ENCODE data around the gene TRMO.

TRMO gene

DNA sequence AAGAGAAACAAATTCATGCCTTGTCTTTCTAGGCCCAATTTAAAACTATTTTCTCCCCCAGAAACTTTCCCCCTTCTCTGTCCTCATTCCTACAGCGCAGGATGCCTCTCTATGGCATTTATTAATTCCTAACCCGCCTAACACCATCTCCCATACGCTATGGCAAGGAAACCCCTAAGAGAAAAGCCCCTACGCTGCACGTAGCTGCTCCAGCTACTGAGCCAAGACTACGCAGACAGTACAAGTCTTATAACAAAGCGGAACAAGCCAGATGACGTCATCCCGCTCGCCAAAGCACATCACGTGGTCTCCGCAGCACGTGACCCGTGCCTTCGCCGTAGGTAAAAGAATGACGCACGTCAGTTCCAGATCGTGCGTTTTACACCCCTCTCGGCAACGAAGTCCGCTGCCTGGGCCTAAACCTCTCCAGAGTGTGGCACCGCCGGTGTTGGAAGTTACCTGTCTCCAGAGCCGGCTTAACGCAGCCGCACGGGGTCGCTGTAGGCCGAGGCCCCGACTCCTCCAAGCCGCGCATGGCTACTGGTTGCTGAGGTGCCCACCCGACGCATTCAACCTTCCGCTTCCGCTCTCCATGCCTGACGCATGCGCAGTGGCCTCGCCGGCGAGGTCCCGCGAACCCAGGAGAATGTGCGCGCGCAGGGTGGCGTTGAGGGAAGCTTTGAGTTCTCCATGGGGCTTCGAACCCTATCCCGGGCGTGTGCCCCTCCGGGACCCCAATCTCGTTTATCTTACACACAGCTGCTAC lies at the start of gene TRMO:
Gene TRMO, minus strand, starts transcription at position 542 of the 766 bp plus-strand sequence. Its CDS starts 7 bp downstream, at position 535.
- TF ChIP-seq, protein P1, sequence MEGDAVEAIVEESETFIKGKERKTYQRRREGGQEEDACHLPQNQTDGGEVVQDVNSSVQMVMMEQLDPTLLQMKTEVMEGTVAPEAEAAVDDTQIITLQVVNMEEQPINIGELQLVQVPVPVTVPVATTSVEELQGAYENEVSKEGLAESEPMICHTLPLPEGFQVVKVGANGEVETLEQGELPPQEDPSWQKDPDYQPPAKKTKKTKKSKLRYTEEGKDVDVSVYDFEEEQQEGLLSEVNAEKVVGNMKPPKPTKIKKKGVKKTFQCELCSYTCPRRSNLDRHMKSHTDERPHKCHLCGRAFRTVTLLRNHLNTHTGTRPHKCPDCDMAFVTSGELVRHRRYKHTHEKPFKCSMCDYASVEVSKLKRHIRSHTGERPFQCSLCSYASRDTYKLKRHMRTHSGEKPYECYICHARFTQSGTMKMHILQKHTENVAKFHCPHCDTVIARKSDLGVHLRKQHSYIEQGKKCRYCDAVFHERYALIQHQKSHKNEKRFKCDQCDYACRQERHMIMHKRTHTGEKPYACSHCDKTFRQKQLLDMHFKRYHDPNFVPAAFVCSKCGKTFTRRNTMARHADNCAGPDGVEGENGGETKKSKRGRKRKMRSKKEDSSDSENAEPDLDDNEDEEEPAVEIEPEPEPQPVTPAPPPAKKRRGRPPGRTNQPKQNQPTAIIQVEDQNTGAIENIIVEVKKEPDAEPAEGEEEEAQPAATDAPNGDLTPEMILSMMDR (IDR thresholded peaks at IDR 0.05; ENCODE audit: low read depth, low read length), result peak; percentile 73
- peak; percentile 98 for DNase-seq (ENCODE audit: extremely low read depth, low read depth)

- TF ChIP-seq, protein P1 (IDR thresholded peaks at IDR 0.05; ENCODE audit: low read depth, low read length), result no peak
- no peak for DNase-seq (ENCODE audit: extremely low read depth, low read depth)
These were observed 47.9 kb upstream of the TRMO start for GRCh38 chr9:97970165-97970564.

- TF ChIP-seq, protein P1 (IDR thresholded peaks at IDR 0.05; ENCODE audit: low read depth, low read length), result no peak
- no peak for DNase-seq (ENCODE audit: extremely low read depth, low read depth)
These were observed 46.7 kb upstream of the TRMO start for GRCh38 chr9:97969014-97969413.

DNA sequence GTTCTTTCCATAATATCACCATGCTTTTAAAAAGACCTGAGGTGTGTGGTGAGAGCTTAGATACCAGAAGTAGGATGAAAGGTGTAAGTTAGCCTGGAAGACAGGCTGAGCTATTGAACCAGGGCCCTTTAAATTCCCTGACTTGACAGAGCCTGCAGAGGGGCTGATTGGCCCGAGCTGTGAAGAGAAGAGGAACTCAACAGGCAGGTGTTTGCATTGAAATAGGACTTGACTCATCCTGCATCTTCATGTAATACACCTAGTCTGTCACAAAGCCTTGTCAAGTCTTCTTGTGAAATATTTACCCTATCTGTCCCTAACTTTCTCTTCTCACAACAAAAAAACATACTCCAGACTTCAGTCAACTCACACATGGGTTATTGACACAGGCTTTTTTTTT lies 44.2 kb upstream of the TRMO start:
- no peak for DNase-seq (ENCODE audit: extremely low read depth, low read depth)
- TF ChIP-seq, protein P1 (IDR thresholded peaks at IDR 0.05; ENCODE audit: low read depth, low read length), result no peak

DNA sequence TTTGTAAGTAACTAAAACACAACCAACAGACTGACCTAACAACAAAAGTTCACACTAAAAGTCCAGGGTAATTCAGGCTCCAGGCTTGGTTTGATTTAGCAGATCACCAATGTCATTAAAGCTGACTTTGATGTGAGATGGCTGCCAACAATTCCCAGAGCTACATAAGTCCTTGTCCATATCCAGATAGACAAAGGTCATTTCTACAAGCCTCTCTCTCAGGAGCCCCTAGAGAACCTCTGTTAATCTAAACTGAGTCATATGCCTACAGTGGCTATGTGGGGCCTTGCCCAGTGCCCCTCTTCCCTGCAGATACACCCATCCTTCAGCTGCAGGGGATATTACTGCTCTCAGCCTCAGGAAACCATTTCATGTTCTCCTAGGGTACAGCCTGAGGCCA lies 42.6 kb upstream of the TRMO start:
- DNase-seq (ENCODE audit: extremely low read depth, low read depth), result no peak
- TF ChIP-seq, protein P1 (IDR thresholded peaks at IDR 0.05; ENCODE audit: low read depth, low read length), result no peak

- DNase-seq (ENCODE audit: extremely low read depth, low read depth), result no peak
- TF ChIP-seq, protein P1 (IDR thresholded peaks at IDR 0.05; ENCODE audit: low read depth, low read length), result no peak
These were observed 40.9 kb upstream of the TRMO start for GRCh38 chr9:97963232-97963631.

GRCh38 chr9:97962575-97962974 lies 40.3 kb upstream of the TRMO start:
- DNase-seq (ENCODE audit: extremely low read depth, low read depth), result no peak
- TF ChIP-seq, protein P1 (IDR thresholded peaks at IDR 0.05; ENCODE audit: low read depth, low read length), result no peak

All from AG09319 (cell line).